ENCODE results near the gene SNRK.
"Not testable (repeated sequence)": the region's sequence is repeated elsewhere in the genome, so short reads cannot be mapped to it uniquely, and the experiment has no call there.

SNRK gene

GRCh38 chr3:43346978-43347749 lies 60.8 kb downstream of the SNRK start:
- peak; percentile 21 for DNase-seq

DNA sequence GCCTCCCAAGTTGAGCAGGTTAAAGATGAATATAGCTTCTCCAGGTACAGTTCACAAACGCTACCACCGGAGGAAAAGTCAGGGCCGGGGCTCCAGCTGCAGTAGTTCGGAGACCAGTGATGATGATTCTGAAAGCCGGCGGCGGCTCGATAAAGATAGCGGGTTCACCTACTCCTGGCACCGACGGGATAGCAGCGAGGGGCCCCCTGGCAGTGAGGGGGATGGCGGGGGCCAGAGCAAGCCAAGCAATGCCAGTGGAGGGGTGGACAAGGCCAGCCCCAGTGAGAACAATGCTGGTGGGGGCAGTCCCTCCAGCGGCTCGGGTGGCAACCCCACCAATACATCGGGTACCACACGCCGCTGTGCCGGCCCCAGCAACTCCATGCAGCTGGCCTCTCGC lies 61.4 kb downstream of the SNRK start:
- no peak for DNase-seq

DNA sequence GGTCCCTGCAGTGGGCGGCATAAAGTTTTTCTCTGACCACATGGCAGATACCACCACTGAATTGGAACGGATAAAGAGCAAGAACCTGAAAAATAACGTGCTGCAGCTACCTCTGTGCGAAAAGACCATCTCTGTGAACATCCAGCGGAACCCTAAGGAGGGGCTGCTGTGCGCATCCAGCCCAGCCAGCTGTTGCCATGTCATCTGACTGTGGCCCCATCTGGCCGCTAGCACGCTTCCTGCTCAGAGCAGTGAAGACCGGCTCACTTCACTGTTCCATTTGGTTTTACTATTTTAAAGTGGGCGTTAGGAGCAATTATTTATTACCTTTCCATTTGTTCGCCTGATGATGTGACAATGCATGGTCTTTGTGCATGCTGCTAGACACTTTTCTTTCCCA lies 62.0 kb downstream of the SNRK start:
- DNase-seq, result no peak

DNA sequence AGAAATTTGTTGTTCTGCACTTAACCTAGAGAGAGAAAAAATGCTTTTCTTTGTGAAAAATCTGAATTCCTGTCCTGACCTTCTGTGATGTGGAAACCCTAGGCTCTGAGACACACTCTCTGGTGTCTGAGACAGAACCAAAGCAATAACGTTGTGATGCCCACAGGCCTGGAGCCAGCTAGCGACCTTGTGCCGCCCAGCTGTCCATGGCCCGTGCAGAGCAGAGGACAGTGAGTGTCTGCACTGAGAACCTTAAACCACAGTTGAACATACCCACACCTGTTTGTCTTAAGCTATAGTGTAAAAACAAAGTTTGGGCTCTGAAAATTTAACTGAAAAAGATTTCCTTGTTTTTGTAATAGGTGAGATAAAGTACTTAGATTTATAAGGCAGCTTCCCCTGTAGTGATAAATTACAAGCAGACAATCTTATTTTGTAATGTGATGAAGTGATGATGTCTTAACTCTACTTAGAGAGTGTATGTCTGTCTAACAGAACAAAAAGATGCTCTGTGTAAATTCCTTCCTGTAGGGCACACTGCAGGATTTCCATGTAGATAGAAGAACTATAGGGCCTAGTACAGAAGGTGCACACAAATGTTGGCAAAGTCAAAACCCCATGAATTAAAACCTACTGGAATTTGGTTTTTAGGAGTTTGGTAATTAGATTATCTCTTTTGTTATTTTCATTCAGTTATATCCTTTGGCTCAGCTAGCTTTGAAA lies 62.7 kb downstream of the SNRK start:
- no peak for DNase-seq

- DNase-seq, result no peak
Measured at GRCh38 chr3:43349716-43350115, 63.4 kb downstream of the SNRK start.

DNA sequence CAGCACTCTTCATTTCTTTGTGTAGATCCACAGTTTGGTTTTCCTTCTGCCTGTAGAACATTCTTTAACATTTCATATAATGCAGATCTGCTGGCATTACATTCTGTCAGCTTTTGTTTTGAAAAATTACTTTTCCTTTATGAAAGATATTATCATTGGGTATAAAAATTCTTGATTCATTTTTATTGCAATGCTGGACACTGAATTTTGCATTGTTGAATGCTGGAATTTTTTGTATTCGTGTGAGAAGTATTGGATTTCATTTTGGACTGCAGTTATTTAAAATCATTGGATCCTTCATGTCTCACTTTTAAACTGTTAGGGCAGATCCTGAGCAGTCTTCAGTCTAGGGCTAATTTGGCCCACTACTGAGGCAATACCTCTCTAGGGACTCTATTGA lies 67.1 kb downstream of the SNRK start:
- DNase-seq, result no peak

- DNase-seq, result no peak
Measured at GRCh38 chr3:43353923-43354670, 67.8 kb downstream of the SNRK start.

GRCh38 chr3:43356033-43356432 lies 69.7 kb downstream of the SNRK start:
- DNase-seq, result not testable (repeated sequence)

DNA sequence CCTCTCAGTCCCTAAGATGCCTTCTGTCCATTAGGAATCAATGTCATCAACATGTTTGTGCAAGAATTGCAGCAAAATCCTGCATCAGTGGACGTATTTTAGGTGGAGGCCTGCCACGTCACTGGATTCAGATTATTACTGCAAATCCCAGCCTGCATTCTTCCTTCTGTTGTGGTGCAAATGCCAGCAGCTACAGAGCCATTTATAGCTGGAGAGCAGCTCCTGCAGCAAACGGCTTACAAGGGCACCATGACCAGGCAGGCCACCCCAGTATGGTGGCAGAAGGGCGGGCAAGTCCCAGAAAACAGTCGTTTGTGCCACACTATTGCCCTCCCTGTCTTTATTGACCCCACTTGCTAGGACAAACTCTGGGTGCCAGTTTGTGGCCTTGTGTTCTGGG lies 74.7 kb downstream of the SNRK start:
- DNase-seq, result no peak

DNA sequence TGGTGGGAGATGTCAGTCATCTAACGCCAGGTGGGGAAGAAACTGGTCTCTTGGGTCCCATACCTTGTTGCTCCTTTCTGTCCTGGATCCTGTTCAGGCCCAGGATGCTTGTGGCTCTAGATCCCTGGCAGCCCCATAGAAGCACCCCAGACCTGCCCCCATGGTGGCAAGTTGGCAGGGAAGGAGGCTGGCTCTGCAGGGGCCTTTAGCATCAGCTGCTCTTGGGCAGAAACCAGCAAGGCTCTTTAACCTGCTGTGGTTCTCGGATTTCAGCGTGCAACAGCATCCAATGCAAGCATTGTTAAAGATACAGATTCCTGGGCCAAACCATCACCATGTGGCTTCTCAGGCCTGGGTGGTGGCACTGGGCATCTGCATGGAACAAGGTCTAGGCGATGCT lies 75.8 kb downstream of the SNRK start:
- no peak for DNase-seq

- no peak for DNase-seq
Measured at GRCh38 chr3:43362961-43363360, 76.6 kb downstream of the SNRK start.

GRCh38 chr3:43363621-43364266 lies 77.4 kb downstream of the SNRK start:
- DNase-seq, result no peak

- DNase-seq, result no peak
Measured at GRCh38 chr3:43364494-43364893, 78.2 kb downstream of the SNRK start.

GRCh38 chr3:43364926-43365325 lies 78.6 kb downstream of the SNRK start:
- no peak for DNase-seq

GRCh38 chr3:43365601-43366305 lies 79.4 kb downstream of the SNRK start:
- DNase-seq, result no peak

GRCh38 chr3:43366481-43366880 lies 80.1 kb downstream of the SNRK start:
- DNase-seq, result no peak

GRCh38 chr3:43366885-43367284 lies 80.5 kb downstream of the SNRK start:
- no peak for DNase-seq

GRCh38 chr3:43369404-43370292 lies 83.3 kb downstream of the SNRK start:
- DNase-seq, result no peak

DNA sequence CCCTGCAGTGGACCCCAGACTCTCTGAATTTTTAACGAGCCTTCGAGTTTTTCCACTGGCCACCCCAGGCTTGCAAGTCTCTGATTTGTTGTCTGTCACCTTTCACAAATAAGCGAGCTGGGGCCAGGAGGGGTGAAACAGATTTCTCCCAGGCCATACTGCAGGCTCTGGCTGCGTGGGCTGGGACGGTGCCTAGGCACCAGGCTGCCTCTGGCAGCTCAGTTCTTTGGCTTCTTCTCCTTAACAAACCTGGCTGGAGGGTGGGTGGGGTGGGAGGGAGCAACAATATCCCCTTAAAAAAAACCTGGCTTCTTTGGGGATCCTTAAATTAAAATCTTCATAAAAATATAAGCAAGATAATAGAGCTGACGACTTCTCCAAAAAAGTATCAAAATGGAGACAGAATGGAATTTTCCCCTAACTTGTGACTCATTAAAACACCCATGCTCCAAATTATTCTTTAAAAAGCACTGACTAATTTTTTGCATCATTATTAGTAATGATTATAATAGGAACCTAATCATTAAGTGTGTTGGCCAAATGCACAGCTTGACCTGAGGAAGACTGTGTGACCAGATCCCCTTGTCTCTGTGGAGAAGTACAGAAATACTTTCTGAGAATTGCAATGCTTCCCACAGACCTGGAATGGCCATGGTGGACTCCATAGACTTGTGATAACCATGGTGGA lies 84.1 kb downstream of the SNRK start:
- no peak for DNase-seq

GRCh38 chr3:43371494-43371893 lies 85.2 kb downstream of the SNRK start:
- DNase-seq, result no peak
